Measurements from ENCODE around the gene HAUS7.

HAUS7 gene

DNA sequence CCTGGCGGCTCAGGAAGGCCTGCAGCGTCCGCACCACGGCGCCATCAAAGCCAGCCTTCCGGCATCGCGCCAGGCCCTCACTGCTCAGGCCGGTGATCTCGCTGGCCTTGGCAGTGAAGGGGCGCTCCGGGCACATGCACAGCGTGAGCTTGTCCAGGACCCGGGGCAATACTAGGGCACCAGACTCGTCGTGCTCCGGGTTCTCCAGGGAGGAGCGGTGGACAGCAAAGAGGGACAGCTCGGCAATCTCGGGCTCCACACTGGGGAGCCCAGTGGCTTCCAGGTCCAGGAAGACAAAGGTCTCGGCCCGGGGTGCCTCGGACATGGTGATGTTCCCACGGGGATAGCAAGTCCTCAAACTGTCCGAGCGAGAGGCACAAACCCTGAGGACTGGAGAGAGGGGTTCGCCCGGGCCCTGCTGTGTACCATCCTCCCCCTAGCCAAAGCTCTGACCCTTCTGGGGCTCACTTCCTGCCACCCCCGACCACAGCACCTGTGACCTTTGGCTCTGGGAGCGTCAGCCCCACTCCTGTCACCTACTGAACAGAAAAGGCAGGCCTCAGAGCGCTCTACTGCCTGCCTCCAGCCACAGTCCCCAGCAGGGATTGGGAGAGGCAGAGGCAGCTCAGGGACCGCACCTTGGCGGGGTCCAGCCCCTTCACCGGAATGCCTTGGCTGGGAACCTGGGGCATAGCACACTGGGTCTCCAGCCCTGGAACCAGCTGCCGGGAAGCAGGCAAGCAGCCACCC lies 25.1 kb downstream of the HAUS7 start:
- H3K4me3 ChIP-seq, result no peak overlapping the region

DNA sequence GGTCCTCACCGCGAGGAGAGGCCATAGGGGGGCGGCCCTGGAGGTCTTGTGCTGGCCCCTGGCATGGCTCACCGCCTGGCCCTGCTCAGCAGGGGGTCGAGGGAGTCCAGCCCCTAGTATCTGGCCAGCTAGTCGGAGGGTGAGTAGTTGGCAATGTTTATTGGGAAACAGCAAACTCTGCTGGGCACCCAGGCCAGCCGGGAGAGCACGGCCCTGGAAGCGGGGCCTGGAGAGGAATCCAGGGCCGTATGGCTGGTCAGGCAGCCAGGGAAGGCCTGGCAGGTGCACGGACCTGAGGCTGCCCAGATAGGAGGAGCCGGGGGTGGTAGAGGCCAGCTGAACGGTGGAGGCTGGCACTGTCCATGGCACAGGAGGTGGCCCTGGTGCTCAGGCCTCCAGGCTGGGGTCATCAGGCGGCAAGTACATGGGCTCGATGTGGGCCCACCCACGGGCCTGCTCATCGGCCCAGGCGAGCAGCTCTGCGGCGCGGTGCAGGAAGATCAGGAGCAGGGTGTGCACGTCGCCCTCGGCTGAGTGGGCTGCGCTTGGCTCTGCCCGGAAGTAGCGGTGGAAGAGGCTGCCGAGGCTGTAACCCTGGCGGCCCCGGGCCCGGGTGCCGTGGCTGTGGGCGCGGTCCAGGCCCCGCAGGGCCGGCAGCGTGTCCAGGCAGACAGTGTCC lies 25.9 kb downstream of the HAUS7 start:
- H3K4me3 ChIP-seq, result peak overlapping the region in 1 of 7 experiments; percentile 0
- no peak overlapping the region for H3K27ac ChIP-seq

More for the DNA sequence above, 25.1 kb downstream of the HAUS7 start:
- H3K27ac ChIP-seq, result no peak overlapping the region

DNA sequence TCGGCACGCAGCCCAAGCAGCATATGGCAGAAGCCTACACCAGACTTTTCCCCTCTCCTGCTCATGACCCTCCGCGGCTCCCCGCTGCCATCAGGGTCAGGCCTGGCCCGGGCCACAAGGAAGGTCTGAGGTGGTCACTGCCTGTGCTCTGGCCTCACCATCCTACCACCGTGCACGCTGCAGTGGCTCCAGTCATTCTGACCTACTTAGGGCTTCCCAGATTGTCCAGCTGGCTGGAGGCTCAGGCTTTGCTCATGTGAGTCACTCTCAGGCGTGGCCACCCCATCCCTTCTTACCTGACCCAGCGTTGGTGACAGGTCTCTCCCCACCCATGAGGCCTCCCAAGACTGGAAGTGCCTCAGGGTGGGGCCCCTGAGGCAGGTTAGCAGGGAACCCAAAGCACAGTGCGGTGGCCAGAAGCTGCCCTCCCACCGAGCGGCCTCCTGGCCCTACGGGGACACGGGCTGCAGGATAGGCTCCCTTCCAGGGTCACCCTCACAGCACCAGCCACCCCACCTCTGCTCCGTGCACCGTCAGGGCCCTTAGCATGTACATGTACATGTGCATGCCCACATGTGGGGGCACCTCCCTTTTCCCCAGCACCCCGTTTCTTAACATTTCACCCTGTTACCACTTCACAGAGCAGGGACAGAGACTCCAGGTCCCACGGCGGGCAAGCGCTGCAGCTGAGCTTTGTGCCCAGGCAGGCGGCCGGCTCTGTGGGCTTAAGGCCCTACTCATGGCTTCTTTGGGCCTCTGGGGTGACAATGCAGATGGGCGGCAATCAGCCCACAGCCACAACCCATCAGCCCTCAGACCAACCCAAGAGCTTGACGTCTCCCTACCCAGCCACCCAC lies 26.7 kb downstream of the HAUS7 start:
- Histone ChIP-seq H3K4me3 (no peak overlapping the region), H3K27ac (no peak overlapping the region)

DNA sequence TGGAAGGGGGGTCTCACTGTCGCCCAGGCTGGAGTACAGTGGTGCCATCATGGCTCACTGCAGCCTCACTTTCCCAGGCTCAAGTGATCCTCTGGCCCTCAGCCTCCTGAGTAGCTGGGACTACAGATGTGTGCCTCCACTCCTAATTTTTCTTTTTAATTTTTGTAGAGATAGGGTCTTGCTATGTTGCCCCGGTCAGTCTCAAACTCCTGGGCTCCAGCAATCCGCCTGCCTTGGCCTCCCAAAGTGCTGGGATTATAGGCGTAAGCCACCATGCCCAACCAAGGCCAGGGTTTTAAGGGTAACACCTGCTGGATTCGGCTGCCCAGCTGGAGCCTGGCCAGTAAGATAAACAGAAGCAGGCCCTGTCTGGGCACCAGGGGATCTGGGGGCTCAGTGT lies 27.9 kb downstream of the HAUS7 start:
- no peak overlapping the region for H3K27ac ChIP-seq
- no peak overlapping the region for H3K4me3 ChIP-seq

DNA sequence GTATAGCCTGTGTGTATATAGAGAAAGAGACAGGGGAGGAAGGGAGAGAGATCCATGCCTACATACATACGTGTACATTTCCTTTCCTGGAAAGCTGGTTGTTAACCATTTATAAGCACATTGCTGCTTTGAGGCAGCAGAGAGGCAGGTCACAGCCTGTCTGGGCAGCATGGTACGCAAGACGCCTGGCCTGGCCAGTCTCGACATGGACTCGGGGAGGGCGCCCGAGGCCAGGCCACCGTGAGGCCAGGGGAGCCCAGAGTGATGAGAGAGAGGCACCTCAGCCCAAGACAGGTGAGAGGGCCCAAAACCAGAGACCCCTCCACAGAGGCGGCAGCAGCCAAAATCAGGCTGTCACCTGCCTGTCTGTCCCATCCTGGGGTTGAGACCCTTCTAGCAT lies 28.4 kb downstream of the HAUS7 start:
- Histone ChIP-seq H3K4me3 (no peak overlapping the region), H3K27ac (no peak overlapping the region)

DNA sequence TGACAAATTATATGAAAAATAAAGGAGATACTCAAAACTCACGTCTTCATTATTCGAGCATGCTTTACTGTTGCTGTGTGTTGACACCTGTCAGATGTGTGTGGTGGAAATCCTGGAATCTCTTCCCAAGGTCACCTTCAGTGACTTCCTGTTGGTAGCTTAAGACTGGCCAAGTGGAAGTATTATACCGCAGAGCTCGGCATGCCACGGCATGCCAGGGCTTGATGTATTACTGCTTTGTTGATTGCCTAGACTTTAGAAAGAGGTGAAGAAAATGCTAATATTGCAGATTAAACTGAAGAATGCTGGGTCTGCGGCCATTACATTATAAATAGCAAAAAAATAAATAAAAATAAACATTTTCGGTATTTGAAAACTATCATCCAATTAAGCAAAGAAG lies 29.1 kb downstream of the HAUS7 start:
- no peak overlapping the region for H3K27ac ChIP-seq
- no peak overlapping the region for H3K4me3 ChIP-seq

DNA sequence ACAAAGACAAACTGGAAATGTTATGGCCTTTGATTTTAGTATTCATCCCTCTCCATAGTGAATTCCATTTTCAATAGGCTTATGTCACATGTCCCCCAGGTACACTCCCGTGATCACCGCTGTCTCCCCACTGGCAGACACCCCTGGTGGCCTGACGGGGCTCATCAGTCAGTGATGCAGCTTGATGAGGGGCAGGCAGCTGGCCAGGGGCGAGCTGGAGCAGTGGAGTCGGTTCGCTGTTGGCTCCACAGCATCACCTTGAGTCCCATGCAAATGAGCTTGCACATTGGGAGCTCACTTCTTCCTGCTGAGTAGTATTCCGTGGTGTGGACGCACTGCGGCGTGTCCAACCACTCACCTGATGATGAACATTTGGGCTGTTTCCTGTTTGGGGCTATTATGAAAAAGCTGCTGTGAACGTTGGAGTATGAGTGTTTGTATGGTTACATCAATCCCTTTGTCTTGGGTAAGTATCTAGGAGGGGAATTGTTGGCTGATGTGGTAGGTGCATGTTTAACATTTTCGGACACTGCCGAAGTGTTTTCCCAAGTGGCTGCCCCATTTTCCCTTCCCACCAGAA lies 29.7 kb downstream of the HAUS7 start:
- Histone ChIP-seq H3K27ac (no peak overlapping the region), H3K4me3 (no peak overlapping the region)

DNA sequence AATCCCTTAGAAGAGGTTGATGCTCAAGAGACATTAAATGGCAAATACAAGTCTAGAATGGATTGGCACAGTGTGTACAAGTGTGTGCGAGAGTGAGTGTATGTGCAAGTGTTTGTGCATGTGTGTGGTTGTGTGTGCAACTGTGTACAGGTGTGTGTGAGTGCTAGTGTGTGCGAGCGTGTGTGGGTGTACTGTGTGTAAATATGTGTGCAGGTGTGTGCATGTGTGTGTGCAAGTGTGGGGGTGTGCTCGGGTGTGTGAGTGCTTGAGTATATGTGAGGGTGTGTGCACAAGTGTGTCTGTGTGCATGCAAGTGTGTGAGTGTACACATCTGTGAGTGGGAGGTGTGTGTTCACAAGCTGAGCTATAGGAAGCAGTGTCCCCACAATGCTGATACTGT lies 30.4 kb downstream of the HAUS7 start:
- no peak overlapping the region for H3K4me3 ChIP-seq
- H3K27ac ChIP-seq, result no peak overlapping the region

DNA sequence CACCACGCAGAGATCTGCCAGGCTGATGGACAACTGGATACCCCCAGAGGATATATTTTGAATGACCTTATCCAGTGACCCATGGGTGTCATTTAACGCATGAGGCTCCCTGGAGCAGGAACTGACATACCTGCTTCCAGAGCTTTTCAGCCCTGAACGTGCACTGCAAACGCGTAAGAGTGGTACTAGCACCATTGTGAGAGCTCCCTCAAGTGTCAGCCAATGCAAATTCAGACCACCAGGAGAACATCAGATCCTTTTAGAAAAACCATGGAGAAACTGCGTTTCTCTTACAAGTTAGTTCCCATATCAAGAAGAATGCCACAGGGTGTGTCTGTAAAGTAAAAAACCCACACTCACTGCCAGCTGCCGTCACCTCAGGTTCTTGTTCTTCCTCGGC lies 31.8 kb downstream of the HAUS7 start:
- H3K4me3 ChIP-seq, result no peak overlapping the region
- H3K27ac ChIP-seq, result no peak overlapping the region

DNA sequence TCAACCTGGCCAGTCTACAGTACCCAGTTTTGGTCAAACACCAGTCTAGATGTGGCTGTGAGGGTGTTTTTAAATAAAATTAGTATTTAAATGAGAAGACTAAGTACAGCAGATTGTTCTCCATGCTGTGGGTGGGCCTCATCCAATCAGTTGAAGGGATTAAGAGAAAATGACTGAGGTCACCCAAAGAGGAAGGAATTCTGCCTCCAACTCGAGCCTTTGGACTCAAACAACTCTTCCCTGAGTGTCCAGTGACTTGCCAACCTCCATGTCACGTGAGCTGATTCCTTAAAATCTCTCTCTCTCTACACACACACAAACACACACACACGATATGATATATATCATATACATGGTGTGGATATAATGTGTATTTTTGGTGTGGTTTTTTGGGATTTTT lies 34.5 kb downstream of the HAUS7 start:
- H3K4me3 ChIP-seq, result no peak overlapping the region
- H3K27ac ChIP-seq, result no peak overlapping the region

DNA sequence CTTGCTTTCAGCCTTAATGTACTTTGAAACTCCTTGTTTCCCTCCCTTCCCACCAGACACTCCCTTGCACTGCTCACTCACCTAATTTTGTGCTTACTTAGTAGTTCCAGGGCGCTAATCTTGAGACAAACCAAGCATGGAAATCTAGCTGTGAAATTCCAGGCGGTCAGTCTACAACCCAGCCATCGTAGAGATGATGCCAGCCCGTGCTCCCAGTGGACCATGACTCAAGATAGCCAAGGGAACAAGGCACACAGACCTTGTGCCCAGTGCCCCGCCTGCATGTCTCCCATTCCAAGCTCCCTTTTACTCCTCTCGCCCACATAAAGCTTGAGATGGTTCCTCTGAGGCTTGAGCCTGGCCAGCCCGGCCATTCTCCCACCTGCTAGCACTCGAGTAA lies 35.6 kb downstream of the HAUS7 start:
- Histone ChIP-seq H3K27ac (no peak overlapping the region), H3K4me3 (no peak overlapping the region)

DNA sequence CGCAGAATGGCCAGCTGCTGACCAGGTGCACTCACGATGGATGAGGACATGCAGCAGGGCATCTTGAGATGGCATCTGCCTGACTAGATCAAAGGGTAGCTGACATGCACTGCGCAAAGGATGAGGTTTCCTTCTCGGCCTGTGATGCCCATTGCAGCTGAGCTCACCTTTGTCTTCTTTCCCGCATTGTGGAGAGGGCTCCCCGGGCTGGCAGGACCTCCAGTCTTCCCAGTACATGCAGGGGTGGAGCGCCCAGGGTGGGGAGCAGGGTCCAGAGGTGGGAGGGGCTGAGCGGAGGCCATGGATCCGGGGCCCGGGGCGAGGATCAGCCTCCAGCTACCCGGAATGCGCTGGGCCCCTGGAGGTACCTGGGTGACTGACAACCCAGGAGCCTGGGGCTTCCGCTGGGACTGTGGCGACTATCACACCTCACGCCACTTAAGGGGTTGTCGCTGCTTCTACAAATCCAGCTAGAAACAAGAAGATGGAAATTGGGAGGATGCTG lies 36.5 kb downstream of the HAUS7 start:
- Histone ChIP-seq H3K4me3 (no peak overlapping the region), H3K27ac (no peak overlapping the region)

DNA sequence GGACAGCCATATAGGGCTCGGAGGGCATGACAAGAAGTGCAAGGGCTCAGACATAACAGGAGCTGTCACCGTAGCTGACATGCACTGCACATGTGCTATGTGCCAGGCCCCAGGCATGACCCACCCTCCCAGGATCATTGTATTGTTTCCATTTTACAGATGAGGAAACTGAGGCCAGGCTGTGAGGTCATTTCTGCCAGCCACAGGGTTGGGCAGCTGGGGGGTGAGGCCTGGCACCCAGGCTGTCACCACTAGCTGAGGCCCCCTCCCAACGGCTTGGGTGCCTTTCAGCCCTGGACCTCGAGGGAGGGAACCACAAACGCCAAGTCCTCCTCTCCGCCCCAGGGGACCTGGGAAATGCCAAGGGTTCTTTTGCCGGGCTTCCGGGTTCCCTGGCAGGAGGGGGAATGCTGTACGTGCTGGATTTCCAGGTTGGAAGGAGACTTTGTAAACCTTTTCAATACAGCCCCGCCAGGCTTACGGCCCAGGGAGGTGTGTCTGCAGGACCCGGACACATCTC lies 37.2 kb downstream of the HAUS7 start:
- Histone ChIP-seq H3K4me3 (no peak overlapping the region), H3K27ac (no peak overlapping the region)

DNA sequence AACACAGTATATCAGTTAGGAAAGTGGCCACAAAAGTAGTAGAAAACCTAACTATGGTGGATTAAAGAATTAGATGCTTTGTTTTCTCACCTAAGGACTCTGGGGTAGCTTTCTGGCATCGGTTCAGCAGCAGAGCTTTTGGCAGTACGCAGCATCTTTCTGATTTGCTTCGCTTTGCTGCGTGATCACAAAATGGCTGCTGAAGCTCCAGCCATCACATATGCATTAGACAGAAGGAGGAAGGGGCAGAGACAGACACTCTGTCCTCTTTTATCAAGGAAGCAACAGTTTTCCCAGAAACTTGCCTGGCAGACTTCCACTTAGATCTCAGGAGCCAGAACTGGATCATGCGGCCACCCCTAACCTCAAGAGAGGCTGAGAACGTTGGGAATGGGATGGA lies 39.6 kb downstream of the HAUS7 start:
- H3K27ac ChIP-seq, result no peak overlapping the region
- no peak overlapping the region for H3K4me3 ChIP-seq

DNA sequence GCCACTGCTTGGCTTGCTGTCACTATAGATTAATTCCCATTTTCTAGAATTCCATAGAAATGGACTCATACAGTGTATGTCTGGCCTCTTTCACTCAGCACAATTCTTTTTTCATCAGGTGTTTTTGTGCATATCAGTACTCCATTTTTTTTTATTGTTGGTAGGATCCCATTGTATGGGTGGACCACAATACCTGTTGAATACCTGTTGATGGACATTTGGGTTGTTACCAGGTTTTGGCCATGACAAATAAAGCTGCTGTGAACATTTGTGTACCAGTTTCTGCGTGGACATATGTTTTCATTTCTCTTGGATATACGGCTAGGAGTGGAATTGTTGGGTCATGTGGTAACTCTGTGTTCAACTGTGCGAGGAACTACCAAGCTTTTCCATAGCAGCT lies 44.2 kb downstream of the HAUS7 start:
- Histone ChIP-seq H3K4me3 (no peak overlapping the region), H3K27ac (no peak overlapping the region)

DNA sequence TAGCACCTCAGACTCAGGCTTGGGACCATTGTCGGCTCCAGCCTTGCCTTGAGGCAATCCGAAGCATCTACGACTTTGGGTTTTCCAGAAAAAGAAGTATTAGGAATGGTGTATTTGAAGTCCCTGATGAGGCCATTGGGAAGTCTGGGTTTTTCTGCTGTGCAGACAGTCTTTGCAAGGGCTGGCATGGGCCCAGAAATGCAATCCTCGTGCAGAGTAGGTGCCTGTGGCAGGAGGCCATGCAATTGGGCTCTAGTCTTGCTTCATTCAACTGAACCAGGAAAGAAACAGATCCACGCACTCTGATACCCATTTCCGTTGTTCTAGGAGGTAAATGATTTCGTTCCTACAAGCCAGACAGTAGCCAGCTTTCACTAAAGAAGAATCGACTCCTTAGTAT lies 46.7 kb downstream of the HAUS7 start:
- Histone ChIP-seq H3K4me3 (no peak overlapping the region), H3K27ac (no peak overlapping the region)

DNA sequence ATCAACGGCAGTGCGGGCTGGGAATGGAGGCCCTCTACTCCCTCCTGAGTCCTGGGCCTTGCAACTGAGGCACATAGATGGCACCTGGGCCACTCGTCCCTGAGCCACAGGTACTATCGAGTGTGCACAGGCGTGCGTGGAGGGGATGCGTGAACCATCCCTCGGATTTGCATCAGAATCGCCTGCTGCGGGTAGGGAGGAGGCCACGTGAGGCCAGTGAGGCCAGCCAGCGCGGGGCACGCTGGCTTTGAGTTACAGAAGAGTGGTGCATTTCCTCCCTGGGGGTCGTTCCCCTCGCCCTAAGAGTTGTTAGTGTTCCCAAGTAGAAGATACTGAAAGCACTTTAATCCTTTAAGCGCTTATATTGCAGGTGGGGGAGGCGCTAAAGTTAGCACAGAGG lies 48.5 kb downstream of the HAUS7 start:
- no peak overlapping the region for H3K4me3 ChIP-seq
- no peak overlapping the region for H3K27ac ChIP-seq

DNA sequence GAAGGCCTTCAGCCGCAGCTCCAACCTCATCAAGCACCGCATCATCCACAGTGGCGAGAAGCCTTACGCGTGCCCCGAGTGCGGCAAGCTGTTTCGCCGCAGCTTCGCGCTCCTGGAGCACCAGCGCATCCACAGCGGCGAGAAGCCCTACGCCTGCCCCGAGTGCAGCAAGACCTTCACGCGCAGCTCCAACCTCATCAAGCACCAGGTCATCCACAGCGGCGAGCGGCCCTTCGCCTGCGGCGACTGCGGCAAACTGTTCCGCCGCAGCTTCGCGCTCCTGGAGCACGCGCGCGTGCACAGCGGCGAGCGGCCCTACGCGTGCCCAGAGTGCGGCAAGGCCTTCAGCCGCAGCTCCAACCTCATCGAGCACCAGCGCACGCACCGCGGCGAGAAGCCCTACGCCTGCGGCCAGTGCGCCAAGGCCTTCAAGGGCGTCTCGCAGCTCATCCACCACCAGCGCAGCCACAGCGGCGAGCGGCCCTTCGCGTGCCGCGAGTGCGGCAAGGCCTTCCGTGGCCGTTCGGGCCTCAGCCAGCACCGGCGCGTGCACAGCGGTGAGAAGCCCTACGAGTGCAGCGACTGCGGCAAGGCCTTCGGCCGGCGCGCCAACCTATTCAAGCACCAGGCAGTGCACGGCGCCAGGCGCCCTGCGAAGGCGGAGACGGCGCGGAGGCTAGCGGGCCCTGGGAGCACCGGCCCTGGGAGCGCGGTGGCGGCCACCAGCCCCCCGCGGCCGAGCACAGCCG lies 49.4 kb downstream of the HAUS7 start:
- Histone ChIP-seq H3K4me3 (no peak overlapping the region), H3K27ac (no peak overlapping the region)

DNA sequence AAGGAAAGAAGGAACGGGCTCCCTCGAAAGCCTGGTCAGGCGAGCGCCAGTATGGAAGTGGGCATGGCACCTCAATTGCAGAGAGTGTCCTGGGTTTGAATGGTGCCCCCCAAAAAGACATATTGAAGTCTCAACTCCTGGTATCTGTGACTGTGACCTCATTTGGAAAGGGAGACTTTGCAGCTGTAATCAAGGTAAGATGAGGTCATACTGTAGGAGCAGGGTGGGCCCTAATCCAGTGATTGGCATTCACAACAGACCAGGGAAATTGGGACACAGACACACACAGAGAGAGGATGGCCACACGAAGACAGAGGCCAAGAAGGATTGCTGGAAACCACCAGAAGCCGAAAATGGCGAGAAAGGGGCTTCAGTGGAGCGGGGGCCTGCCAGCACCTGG lies 52.7 kb downstream of the HAUS7 start:
- Histone ChIP-seq H3K27ac (no peak overlapping the region), H3K4me3 (no peak overlapping the region)
